PC-9 (cell line): ENCODE results near the gene MIGA1.

Experiments
- CTCF ChIP-seq: fragments of 200-600 bp; sonication (generic); conservative IDR thresholded peaks from 2 replicates; pipeline ENCODE4 v1.6.1; 2017; ENCODE audit warnings: mixed run types, antibody characterized with exemption, mild to moderate bottlenecking, moderate library complexity
- EZH2 ChIP-seq: fragments of 200-600 bp; sonication (generic); IDR thresholded peaks from 2 replicates; pipeline ENCODE4 v1.8.0; 2017; ENCODE audit warnings: antibody characterized with exemption, low read depth

- no peak for TF ChIP-seq CTCF
- no peak for TF ChIP-seq EZH2
Measured at GRCh38 chr1:77744576-77744975, 34.9 kb upstream of the MIGA1 start.
